ENCODE data around the gene ZNF521.

Gene ZNF521

DNA sequence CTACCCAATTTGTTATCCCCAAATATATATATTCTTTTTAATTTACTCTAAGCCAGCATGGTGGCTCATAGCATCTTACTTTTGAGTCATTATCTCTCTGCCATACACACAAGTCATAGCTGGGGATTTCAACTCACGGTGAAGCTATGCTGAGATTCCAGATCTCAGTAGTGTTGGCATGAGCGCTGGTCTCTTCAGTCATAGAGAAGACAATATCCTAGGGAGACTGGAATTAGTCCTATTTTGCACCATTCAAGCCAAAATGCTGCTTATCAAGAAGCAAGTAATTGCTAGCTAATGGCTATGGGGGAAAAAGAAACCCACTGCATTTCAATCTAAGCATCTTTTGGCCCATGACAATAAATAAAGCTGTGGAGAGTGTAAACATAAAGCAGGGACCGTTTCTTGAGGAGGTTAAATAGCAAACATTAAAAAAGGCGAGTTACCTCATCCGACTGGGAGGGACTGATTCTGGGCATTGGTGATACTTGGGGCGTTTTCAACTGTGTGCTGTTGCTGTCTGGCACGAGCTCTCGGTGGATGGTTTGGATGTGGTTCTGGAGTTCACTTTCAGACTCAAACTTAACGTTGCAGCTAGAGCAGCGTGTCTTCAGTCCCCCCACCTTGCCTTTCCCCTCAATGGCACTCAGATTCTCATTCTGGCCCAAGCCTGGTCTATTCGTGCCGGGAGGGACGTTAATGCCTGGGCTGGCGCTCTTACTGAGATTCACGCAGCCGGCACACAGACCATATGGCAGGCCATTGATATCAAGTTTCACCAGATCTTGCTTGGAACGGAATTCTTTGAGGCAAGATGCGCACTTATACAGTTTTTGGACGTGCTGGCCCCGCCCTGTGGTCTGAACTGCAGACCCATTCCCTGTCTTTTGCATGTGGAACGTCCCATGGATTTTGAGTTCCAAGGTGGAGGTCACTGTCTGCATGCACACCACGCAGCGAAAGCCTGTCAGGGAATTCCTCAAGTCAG, 127.8 kb downstream of the ZNF521 start:
- Histone ChIP-seq H3K4me3 (ENCODE audit: insufficient read depth, low read length, poor library complexity, severe bottlenecking) (no peak overlapping the region), H3F3A (ENCODE audit: insufficient read depth) (no peaks in the 10 kb centered on the region), H3K9me2 (replicated peaks; ENCODE audit: insufficient read depth, low read length) (no peaks in the 10 kb centered on the region), H3K27me3 (ENCODE audit: low read length) (no peaks in the 10 kb centered on the region), H2AFZ (ENCODE audit: low read depth, low read length, severe bottlenecking) (no peak overlapping the region), H3K36me3 (ENCODE audit: low read length) (no peaks in the 10 kb centered on the region), H3K9me3 (ENCODE audit: insufficient read depth, low read length) (no peaks in the 10 kb centered on the region), H3K9ac (ENCODE audit: low read length) (no peak overlapping the region), H3K4me2 (ENCODE audit: low read depth, low read length, poor library complexity, severe bottlenecking) (no peak overlapping the region), H4K20me1 (ENCODE audit: low read depth, low read length) (no peaks in the 10 kb centered on the region), H3K27ac (ENCODE audit: low read depth, low read length) (no peak overlapping the region), H3K79me2 (ENCODE audit: insufficient read depth, low read length) (no peaks in the 10 kb centered on the region)
- TF ChIP-seq, protein P1, sequence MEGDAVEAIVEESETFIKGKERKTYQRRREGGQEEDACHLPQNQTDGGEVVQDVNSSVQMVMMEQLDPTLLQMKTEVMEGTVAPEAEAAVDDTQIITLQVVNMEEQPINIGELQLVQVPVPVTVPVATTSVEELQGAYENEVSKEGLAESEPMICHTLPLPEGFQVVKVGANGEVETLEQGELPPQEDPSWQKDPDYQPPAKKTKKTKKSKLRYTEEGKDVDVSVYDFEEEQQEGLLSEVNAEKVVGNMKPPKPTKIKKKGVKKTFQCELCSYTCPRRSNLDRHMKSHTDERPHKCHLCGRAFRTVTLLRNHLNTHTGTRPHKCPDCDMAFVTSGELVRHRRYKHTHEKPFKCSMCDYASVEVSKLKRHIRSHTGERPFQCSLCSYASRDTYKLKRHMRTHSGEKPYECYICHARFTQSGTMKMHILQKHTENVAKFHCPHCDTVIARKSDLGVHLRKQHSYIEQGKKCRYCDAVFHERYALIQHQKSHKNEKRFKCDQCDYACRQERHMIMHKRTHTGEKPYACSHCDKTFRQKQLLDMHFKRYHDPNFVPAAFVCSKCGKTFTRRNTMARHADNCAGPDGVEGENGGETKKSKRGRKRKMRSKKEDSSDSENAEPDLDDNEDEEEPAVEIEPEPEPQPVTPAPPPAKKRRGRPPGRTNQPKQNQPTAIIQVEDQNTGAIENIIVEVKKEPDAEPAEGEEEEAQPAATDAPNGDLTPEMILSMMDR (IDR thresholded peaks at IDR 0.05; ENCODE audit: insufficient read depth, low read length, poor library complexity, severe bottlenecking): no peak
- TF ChIP-seq EZH2phosphoT487 (conservative IDR thresholded peaks at IDR 0.05; ENCODE audit: low read length): no peak

DNA sequence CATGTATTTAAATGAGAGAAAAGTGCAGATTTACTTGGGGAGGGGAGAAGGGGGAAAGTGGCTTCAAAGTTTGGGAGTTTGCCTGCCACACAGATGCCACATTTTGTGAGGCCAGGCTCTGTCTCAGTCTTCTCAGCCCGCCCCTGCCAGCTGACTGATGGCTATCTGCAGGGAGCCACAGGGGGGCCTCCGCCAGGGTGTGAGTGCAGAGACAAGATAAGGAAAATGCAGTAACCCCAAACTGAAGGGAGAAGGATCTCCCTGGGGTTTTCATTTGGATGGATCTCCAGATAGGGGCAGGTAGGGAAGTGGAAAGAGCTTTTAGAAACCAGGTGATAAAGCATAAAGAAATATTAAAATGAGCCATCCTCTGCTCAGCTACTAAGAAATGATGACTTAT, 128.8 kb downstream of the ZNF521 start:
- Histone ChIP-seq H3K9ac (ENCODE audit: low read length) (no peak overlapping the region), H3K27ac (ENCODE audit: low read depth, low read length) (no peak overlapping the region), H3K4me3 (ENCODE audit: insufficient read depth, low read length, poor library complexity, severe bottlenecking) (no peak overlapping the region), H3K9me2 (replicated peaks; ENCODE audit: insufficient read depth, low read length) (no peaks in the 10 kb centered on the region), H3K79me2 (ENCODE audit: insufficient read depth, low read length) (no peaks in the 10 kb centered on the region), H3K36me3 (ENCODE audit: low read length) (no peaks in the 10 kb centered on the region), H3K27me3 (ENCODE audit: low read length) (no peaks in the 10 kb centered on the region), H3K9me3 (ENCODE audit: insufficient read depth, low read length) (no peaks in the 10 kb centered on the region), H3F3A (ENCODE audit: insufficient read depth) (no peaks in the 10 kb centered on the region), H4K20me1 (ENCODE audit: low read depth, low read length) (no peaks in the 10 kb centered on the region), H3K4me2 (ENCODE audit: low read depth, low read length, poor library complexity, severe bottlenecking) (no peak overlapping the region), H2AFZ (ENCODE audit: low read depth, low read length, severe bottlenecking) (no peak overlapping the region)
- TF ChIP-seq EZH2phosphoT487 (conservative IDR thresholded peaks at IDR 0.05; ENCODE audit: low read length): no peak
- TF ChIP-seq, protein P1 (IDR thresholded peaks at IDR 0.05; ENCODE audit: insufficient read depth, low read length, poor library complexity, severe bottlenecking): no peak

GRCh38 chr18:25222648-25223047, 129.3 kb downstream of the ZNF521 start:
- no peaks in the 10 kb centered on the region for H3K79me2 ChIP-seq (ENCODE audit: insufficient read depth, low read length)
- no peaks in the 10 kb centered on the region for H3K9me2 ChIP-seq (replicated peaks; ENCODE audit: insufficient read depth, low read length)
- H2AFZ ChIP-seq (ENCODE audit: low read depth, low read length, severe bottlenecking): no peak overlapping the region
- no peaks in the 10 kb centered on the region for H3F3A ChIP-seq (ENCODE audit: insufficient read depth)
- TF ChIP-seq EZH2phosphoT487 (conservative IDR thresholded peaks at IDR 0.05; ENCODE audit: low read length): no peak
- TF ChIP-seq, protein P1 (IDR thresholded peaks at IDR 0.05; ENCODE audit: insufficient read depth, low read length, poor library complexity, severe bottlenecking): no peak
- H3K9me3 ChIP-seq (ENCODE audit: insufficient read depth, low read length): no peaks in the 10 kb centered on the region
- no peaks in the 10 kb centered on the region for H4K20me1 ChIP-seq (ENCODE audit: low read depth, low read length)
- no peak overlapping the region for H3K9ac ChIP-seq (ENCODE audit: low read length)
- no peak overlapping the region for H3K27ac ChIP-seq (ENCODE audit: low read depth, low read length)
- no peaks in the 10 kb centered on the region for H3K36me3 ChIP-seq (ENCODE audit: low read length)
- no peak overlapping the region for H3K4me2 ChIP-seq (ENCODE audit: low read depth, low read length, poor library complexity, severe bottlenecking)
- no peaks in the 10 kb centered on the region for H3K27me3 ChIP-seq (ENCODE audit: low read length)
- H3K4me3 ChIP-seq (ENCODE audit: insufficient read depth, low read length, poor library complexity, severe bottlenecking): no peak overlapping the region

Measured in SU-DHL-6 (cell line).